GM18511 (cell line): Measurements from ENCODE around the gene UBE2Q2.
"Not testable (repeated sequence)": the region's sequence is repeated elsewhere in the genome, so short reads cannot be mapped to it uniquely, and the experiment has no call there.

Source experiments
- ATAC-seq: cut with Tn5 transposase; IDR thresholded peaks from one replicate; pipeline ENCODE4 v1.9.1; 2021; ENCODE audit warnings: mild to moderate bottlenecking, moderate library complexity; ENCODE audit not compliant: unreplicated experiment

The UBE2Q2 gene

GRCh38 chr15:75864213-75865059 lies 21.2 kb downstream of the UBE2Q2 start:
- no peak for ATAC-seq

- not testable (repeated sequence) for ATAC-seq
Observed at GRCh38 chr15:75866045-75866444, 22.8 kb downstream of the UBE2Q2 start.

GRCh38 chr15:75866916-75867315 lies 23.7 kb downstream of the UBE2Q2 start:
- no peak for ATAC-seq

GRCh38 chr15:75867449-75867848 lies 24.2 kb downstream of the UBE2Q2 start:
- no peak for ATAC-seq

GRCh38 chr15:75868019-75868418 lies 24.8 kb downstream of the UBE2Q2 start:
- ATAC-seq = no peak

GRCh38 chr15:75869446-75869845 lies 26.2 kb downstream of the UBE2Q2 start:
- no peak for ATAC-seq

GRCh38 chr15:75871589-75871988 lies 28.3 kb downstream of the UBE2Q2 start:
- ATAC-seq = not testable (repeated sequence)

- ATAC-seq = no peak
Observed at GRCh38 chr15:75872403-75872990, 29.2 kb downstream of the UBE2Q2 start.

GRCh38 chr15:75884041-75884440 lies 40.8 kb downstream of the UBE2Q2 start:
- no peak for ATAC-seq

- ATAC-seq = no peak
Observed at GRCh38 chr15:75887178-75887577, 43.9 kb downstream of the UBE2Q2 start.

GRCh38 chr15:75891895-75892294 lies 48.6 kb downstream of the UBE2Q2 start:
- ATAC-seq = no peak

GRCh38 chr15:75895731-75896130 lies 52.5 kb downstream of the UBE2Q2 start:
- no peak for ATAC-seq

GRCh38 chr15:75900577-75900976 lies 57.3 kb downstream of the UBE2Q2 start:
- ATAC-seq = no peak

- no peak for ATAC-seq
Observed at GRCh38 chr15:75902129-75902557, 58.9 kb downstream of the UBE2Q2 start.

GRCh38 chr15:75903331-75904239 lies 60.3 kb downstream of the UBE2Q2 start, which contains the start of gene FBXO22:
Gene FBXO22 (plus strand): TSS chr15:75903878. CDS start chr15:75903964, 86 bp downstream.
- ATAC-seq = peak; percentile 94

- no peak for ATAC-seq
Observed at GRCh38 chr15:75905231-75905630, 62.0 kb downstream of the UBE2Q2 start.

GRCh38 chr15:75910355-75910754 lies 67.1 kb downstream of the UBE2Q2 start:
- not testable (repeated sequence) for ATAC-seq

- ATAC-seq = no peak
Observed at GRCh38 chr15:75916978-75917377, 73.7 kb downstream of the UBE2Q2 start.

GRCh38 chr15:75918135-75918534 lies 74.9 kb downstream of the UBE2Q2 start:
- no peak for ATAC-seq

GRCh38 chr15:75920079-75920478 lies 76.8 kb downstream of the UBE2Q2 start:
- ATAC-seq = no peak
